WTC11 (cell line): ENCODE measurements around the gene CD300LG. TPM values are rescaled to one million over a fixed set of nuclear protein-coding genes. Genes with fewer than 3 reads are reported as not detected.

Source experiments
- ATAC-seq: fragments of 200-7000 bp; cut with Tn5 transposase; 2 replicates; pipeline ENCODE4 v1.10.0; 2021; ENCODE audit warnings: mild to moderate bottlenecking, moderate library complexity
- CTCF ChIA-PET: fragments of 300-600 bp; sonication (Branson Sonifier 250); formaldehyde crosslinking; loops from one replicate; lab custom pipeline; 2021; ENCODE audit warnings: antibody characterized with exemption; lab: Charles Lee
- POLR2A ChIA-PET: fragments of 350-600 bp; sonication (Branson Sonifier 250); formaldehyde crosslinking; loops from one replicate; lab custom pipeline; 2021; ENCODE audit warnings: antibody characterized with exemption; lab: Charles Lee
- DNase-seq: peaks from one replicate; pipeline ENCODE4 v3.0.0; 2021; ENCODE audit warnings: low spot score
- H3K27ac Mint-ChIP-seq: 2 replicates; pipeline ENCODE4 v1.8.0; 2021; ENCODE audit warnings: mixed read lengths
- H3K27me3 Mint-ChIP-seq: 2 replicates; pipeline ENCODE4 v1.8.0; 2021; ENCODE audit warnings: low read depth, mild to moderate bottlenecking, moderate library complexity, mixed read lengths
- H3K36me3 Mint-ChIP-seq: 2 replicates; pipeline ENCODE4 v1.8.0; 2021; ENCODE audit warnings: mixed read lengths
- H3K4me1 Mint-ChIP-seq: 2 replicates; pipeline ENCODE4 v1.8.0; 2022; ENCODE audit warnings: mixed read lengths
- H3K4me3 Mint-ChIP-seq: 2 replicates; pipeline ENCODE4 v1.8.0; 2021; ENCODE audit warnings: mild to moderate bottlenecking, moderate library complexity, mixed read lengths
- H3K9me3 Mint-ChIP-seq: 2 replicates; pipeline ENCODE4 v1.8.0; 2021; ENCODE audit warnings: mixed read lengths
- ATF1 ChIP-seq: sonication (generic); formaldehyde crosslinking; IDR thresholded peaks from 2 replicates; pipeline ENCODE4 v1.8.1; 2023; ENCODE audit warnings: mild to moderate bottlenecking, moderate library complexity, missing genetic modification reagents
- CREB1 ChIP-seq: sonication (generic); formaldehyde crosslinking; IDR thresholded peaks from 2 replicates; pipeline ENCODE4 v1.8.0; 2023; ENCODE audit warnings: mild to moderate bottlenecking, missing genetic modification reagents
- CREM ChIP-seq: sonication (generic); formaldehyde crosslinking; IDR thresholded peaks from 2 replicates; pipeline ENCODE4 v1.8.1; 2022; ENCODE audit warnings: mild to moderate bottlenecking, missing genetic modification reagents, moderate library complexity
- GABPB1 ChIP-seq: sonication (generic); formaldehyde crosslinking; IDR thresholded peaks from 2 replicates; pipeline ENCODE4 v1.8.1; 2023; ENCODE audit warnings: mild to moderate bottlenecking, missing genetic modification reagents
- GTF2I ChIP-seq: fragments of 250-450 bp; sonication (Bioruptor Pico); conservative IDR thresholded peaks from 2 replicates; pipeline ENCODE4 v1.4.0; 2021; ENCODE audit warnings: mild to moderate bottlenecking
- JUN ChIP-seq: sonication (generic); formaldehyde crosslinking; IDR thresholded peaks from 2 replicates; pipeline ENCODE4 v1.8.0; 2023; ENCODE audit warnings: mild to moderate bottlenecking, missing genetic modification reagents
- KAT7 ChIP-seq: sonication (generic); formaldehyde crosslinking; IDR thresholded peaks from 2 replicates; pipeline ENCODE4 v1.8.1; 2023; ENCODE audit warnings: missing genetic modification reagents, mild to moderate bottlenecking, borderline replicate concordance
- PRDM15 ChIP-seq: sonication (generic); formaldehyde crosslinking; IDR thresholded peaks from 2 replicates; pipeline ENCODE4 v1.8.0; 2022; ENCODE audit warnings: missing genetic modification reagents
- TCF7 ChIP-seq: sonication (generic); formaldehyde crosslinking; IDR thresholded peaks from 2 replicates; pipeline ENCODE4 v1.8.0; 2022; ENCODE audit warnings: mild to moderate bottlenecking, low read depth, missing genetic modification reagents, moderate library complexity
- ZBTB21 ChIP-seq: sonication (generic); formaldehyde crosslinking; IDR thresholded peaks from 2 replicates; pipeline ENCODE4 v1.8.1; 2023; ENCODE audit warnings: mild to moderate bottlenecking, missing genetic modification reagents, borderline replicate concordance
- ZMAT4 ChIP-seq: fragments of 250-450 bp; sonication (Bioruptor Pico); IDR thresholded peaks from 2 replicates; pipeline ENCODE4 v1.9.0; 2021; ENCODE audit warnings: mild to moderate bottlenecking
- ZNF121 ChIP-seq: sonication (generic); formaldehyde crosslinking; IDR thresholded peaks from 2 replicates; pipeline ENCODE4 v1.8.0; 2023; ENCODE audit warnings: missing genetic modification reagents
- ZNF317 ChIP-seq: sonication (generic); formaldehyde crosslinking; IDR thresholded peaks from 2 replicates; pipeline ENCODE4 v1.8.1; 2023; ENCODE audit warnings: low read depth, mild to moderate bottlenecking, moderate library complexity, missing genetic modification reagents, borderline replicate concordance
- ZNF396 ChIP-seq: fragments of 250-450 bp; sonication (Bioruptor Pico); IDR thresholded peaks from 2 replicates; pipeline ENCODE4 v1.8.0; 2021; ENCODE audit warnings: mild to moderate bottlenecking, moderate library complexity, borderline replicate concordance
- total RNA-seq: library from RNA; stranded (reverse); gene quantifications from 3 replicates; pipeline ENCODE4 v1.2.3, GENCODE V29; 2021
- TF ChIP-seq, protein P1 (sequence below): fragments of 250-450 bp; sonication (Bioruptor Pico); IDR thresholded peaks from 2 replicates; pipeline ENCODE4 v1.9.0; 2021; ENCODE audit warnings: mild to moderate bottlenecking
- TF ChIP-seq, protein P2 (sequence below): fragments of 250-450 bp; sonication (Bioruptor Pico); IDR thresholded peaks from 2 replicates; pipeline ENCODE4 v1.9.0; 2021; ENCODE audit warnings: mild to moderate bottlenecking, borderline replicate concordance
- TF ChIP-seq, protein P3 (sequence below): fragments of 250-450 bp; sonication (Bioruptor Pico); IDR thresholded peaks from 2 replicates; pipeline ENCODE4 v1.8.0; 2021; ENCODE audit warnings: mild to moderate bottlenecking

Gene CD300LG
- total RNA-seq, 1 experiment from 2014 or later: not detected

GRCh38 chr17:43840814-43841213, 6.2 kb upstream of the CD300LG start:
- TF ChIP-seq GABPB1 (CRISPR knock-in tag): no peak
- TF ChIP-seq KAT7 (CRISPR knock-in tag): no peak
- TF ChIP-seq, protein P1, sequence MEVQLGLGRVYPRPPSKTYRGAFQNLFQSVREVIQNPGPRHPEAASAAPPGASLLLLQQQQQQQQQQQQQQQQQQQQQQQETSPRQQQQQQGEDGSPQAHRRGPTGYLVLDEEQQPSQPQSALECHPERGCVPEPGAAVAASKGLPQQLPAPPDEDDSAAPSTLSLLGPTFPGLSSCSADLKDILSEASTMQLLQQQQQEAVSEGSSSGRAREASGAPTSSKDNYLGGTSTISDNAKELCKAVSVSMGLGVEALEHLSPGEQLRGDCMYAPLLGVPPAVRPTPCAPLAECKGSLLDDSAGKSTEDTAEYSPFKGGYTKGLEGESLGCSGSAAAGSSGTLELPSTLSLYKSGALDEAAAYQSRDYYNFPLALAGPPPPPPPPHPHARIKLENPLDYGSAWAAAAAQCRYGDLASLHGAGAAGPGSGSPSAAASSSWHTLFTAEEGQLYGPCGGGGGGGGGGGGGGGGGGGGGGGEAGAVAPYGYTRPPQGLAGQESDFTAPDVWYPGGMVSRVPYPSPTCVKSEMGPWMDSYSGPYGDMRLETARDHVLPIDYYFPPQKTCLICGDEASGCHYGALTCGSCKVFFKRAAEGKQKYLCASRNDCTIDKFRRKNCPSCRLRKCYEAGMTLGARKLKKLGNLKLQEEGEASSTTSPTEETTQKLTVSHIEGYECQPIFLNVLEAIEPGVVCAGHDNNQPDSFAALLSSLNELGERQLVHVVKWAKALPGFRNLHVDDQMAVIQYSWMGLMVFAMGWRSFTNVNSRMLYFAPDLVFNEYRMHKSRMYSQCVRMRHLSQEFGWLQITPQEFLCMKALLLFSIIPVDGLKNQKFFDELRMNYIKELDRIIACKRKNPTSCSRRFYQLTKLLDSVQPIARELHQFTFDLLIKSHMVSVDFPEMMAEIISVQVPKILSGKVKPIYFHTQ (CRISPR knock-in tag): no peak
- TF ChIP-seq GTF2I: no peak
- no peak for TF ChIP-seq TCF7
- no peak for TF ChIP-seq CREB1 (CRISPR knock-in tag)
- TF ChIP-seq, protein P2, sequence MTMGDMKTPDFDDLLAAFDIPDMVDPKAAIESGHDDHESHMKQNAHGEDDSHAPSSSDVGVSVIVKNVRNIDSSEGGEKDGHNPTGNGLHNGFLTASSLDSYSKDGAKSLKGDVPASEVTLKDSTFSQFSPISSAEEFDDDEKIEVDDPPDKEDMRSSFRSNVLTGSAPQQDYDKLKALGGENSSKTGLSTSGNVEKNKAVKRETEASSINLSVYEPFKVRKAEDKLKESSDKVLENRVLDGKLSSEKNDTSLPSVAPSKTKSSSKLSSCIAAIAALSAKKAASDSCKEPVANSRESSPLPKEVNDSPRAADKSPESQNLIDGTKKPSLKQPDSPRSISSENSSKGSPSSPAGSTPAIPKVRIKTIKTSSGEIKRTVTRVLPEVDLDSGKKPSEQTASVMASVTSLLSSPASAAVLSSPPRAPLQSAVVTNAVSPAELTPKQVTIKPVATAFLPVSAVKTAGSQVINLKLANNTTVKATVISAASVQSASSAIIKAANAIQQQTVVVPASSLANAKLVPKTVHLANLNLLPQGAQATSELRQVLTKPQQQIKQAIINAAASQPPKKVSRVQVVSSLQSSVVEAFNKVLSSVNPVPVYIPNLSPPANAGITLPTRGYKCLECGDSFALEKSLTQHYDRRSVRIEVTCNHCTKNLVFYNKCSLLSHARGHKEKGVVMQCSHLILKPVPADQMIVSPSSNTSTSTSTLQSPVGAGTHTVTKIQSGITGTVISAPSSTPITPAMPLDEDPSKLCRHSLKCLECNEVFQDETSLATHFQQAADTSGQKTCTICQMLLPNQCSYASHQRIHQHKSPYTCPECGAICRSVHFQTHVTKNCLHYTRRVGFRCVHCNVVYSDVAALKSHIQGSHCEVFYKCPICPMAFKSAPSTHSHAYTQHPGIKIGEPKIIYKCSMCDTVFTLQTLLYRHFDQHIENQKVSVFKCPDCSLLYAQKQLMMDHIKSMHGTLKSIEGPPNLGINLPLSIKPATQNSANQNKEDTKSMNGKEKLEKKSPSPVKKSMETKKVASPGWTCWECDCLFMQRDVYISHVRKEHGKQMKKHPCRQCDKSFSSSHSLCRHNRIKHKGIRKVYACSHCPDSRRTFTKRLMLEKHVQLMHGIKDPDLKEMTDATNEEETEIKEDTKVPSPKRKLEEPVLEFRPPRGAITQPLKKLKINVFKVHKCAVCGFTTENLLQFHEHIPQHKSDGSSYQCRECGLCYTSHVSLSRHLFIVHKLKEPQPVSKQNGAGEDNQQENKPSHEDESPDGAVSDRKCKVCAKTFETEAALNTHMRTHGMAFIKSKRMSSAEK (CRISPR knock-in tag): no peak
- no peak for TF ChIP-seq ZMAT4 (CRISPR knock-in tag)
- TF ChIP-seq JUN (CRISPR knock-in tag): no peak
- no peak for TF ChIP-seq ZNF396
- no peak for TF ChIP-seq ZNF121 (CRISPR knock-in tag)
- no peak for TF ChIP-seq ZBTB21
- Mint-ChIP-seq H3K9me3 (no peaks in the 10 kb centered on the region), H3K27me3 (no peaks in the 10 kb centered on the region), H3K27ac (no peak overlapping the region), H3K4me3 (no peak overlapping the region), H3K36me3 (no peaks in the 10 kb centered on the region), H3K4me1 (peaks cover 12% of the 10 kb centered on the region)
- peak; percentile 65 for ATAC-seq
- ChIA-PET POLR2A (interaction anchor here (0.6 to 1.0 kb wide), 2 partner anchors 12 to 166 kb away, joined by 3 read pairs; no protein-coding TSS in a partner anchor), CTCF (interaction anchor here (0.5 to 3.1 kb wide), 16 partner anchors 11 to 330 kb away, joined by 3 to 20 read pairs (median 5); no protein-coding TSS in a partner anchor)
- no peak for DNase-seq

- Mint-ChIP-seq H3K9me3 (no peaks in the 10 kb centered on the region), H3K36me3 (no peaks in the 10 kb centered on the region), H3K27me3 (no peaks in the 10 kb centered on the region), H3K4me1 (peaks cover 16% of the 10 kb centered on the region), H3K27ac (no peak overlapping the region), H3K4me3 (no peak overlapping the region)
- ATAC-seq (no peak), DNase-seq (no peak)
- POLR2A ChIA-PET: interaction anchor here (0.6 to 1.0 kb wide), 3 partner anchors 11 to 165 kb away, joined by 3 read pairs; no protein-coding TSS in a partner anchor
- CTCF ChIA-PET: interaction anchor here (0.7 to 3.1 kb wide), 16 partner anchors 10 to 200 kb away, joined by 3 to 20 read pairs (median 5); no protein-coding TSS in a partner anchor
- TF ChIP-seq GTF2I: no peak
- TF ChIP-seq, protein P2 (CRISPR knock-in tag): no peak
- TF ChIP-seq ZMAT4 (CRISPR knock-in tag): no peak
- TF ChIP-seq, protein P3, sequence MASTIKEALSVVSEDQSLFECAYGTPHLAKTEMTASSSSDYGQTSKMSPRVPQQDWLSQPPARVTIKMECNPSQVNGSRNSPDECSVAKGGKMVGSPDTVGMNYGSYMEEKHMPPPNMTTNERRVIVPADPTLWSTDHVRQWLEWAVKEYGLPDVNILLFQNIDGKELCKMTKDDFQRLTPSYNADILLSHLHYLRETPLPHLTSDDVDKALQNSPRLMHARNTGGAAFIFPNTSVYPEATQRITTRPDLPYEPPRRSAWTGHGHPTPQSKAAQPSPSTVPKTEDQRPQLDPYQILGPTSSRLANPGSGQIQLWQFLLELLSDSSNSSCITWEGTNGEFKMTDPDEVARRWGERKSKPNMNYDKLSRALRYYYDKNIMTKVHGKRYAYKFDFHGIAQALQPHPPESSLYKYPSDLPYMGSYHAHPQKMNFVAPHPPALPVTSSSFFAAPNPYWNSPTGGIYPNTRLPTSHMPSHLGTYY: no peak
- TF ChIP-seq ZNF317 (CRISPR knock-in tag): no peak
- TF ChIP-seq CREM (CRISPR knock-in tag): no peak
- no peak for TF ChIP-seq PRDM15 (CRISPR knock-in tag)
- no peak for TF ChIP-seq TCF7
- TF ChIP-seq ATF1: no peak
Observed at GRCh38 chr17:43841282-43841681, 5.7 kb upstream of the CD300LG start.
